GM19099 (cell line): ENCODE measurements around the gene LAMB3.

Experiments
- POLR2A ChIP-seq: IDR thresholded peaks from 3 replicates; pipeline ENCODE4 v1.6.1; 2011; ENCODE audit warnings: low read depth; ENCODE audit not compliant: insufficient read length; ENCODE audit errors: extremely low read depth

The LAMB3 gene

GRCh38 chr1:209629621-209630382, 22.4 kb downstream of the LAMB3 start:
- no peak for TF ChIP-seq POLR2A

- TF ChIP-seq POLR2A = no peak
These were observed 23.5 kb downstream of the LAMB3 start for GRCh38 chr1:209628618-209629299.

DNA sequence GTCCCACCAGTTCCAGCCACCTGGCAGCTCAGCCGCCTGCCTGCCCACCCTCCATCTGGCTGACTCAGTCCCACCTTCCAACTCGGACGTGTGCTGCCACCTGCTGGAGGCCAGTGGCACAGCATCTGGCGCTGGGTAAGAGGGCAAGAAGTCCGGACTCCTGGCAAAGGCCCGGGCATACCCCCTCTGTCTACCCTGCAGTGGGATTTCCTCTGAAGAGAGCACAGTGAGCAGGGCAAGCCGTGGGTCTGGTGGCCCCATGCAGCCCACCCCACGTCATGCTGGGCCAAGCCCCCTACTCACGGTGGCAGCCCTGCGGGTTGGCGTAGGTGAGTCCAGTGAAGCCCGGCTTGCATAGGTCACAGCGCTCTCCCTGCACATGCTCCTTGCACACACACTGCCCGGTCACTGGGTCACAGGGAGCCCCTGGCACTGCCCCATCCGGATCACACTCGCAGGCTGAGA, 24.5 kb downstream of the LAMB3 start:
- TF ChIP-seq POLR2A = no peak

DNA sequence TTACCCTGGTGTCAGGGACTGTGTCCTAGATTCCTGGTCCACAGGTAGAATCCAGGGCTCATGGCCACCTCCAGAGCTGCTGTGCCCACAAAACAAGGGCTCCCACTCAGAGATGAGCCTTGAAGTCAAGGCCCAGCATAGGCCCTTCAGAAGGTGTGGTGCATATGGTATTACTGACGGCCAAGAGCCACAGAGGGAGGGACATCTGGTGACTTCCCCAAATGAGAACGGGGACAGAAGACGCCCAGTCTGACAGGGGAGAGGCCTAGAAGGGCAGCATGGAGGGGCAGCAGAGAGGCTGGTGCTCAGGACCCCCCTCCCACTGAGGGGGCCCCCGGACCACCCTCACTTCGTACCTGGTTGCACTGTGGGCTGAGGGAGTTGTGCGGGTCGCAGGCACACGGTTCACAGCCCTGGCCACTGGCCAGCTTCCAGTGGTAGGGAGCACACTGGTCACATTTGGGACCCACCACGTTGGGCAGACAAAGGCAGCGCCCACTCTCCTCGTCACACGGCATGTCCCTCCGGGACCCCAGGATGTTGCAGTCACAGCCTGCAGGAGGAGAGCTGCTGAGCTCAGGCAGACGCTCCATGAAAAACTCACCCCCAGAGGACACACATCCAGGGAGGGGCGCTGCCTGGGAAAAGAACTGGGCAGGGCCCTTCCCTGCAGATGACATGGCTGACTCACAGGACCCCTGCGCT, 25.0 kb downstream of the LAMB3 start:
- TF ChIP-seq POLR2A = no peak

DNA sequence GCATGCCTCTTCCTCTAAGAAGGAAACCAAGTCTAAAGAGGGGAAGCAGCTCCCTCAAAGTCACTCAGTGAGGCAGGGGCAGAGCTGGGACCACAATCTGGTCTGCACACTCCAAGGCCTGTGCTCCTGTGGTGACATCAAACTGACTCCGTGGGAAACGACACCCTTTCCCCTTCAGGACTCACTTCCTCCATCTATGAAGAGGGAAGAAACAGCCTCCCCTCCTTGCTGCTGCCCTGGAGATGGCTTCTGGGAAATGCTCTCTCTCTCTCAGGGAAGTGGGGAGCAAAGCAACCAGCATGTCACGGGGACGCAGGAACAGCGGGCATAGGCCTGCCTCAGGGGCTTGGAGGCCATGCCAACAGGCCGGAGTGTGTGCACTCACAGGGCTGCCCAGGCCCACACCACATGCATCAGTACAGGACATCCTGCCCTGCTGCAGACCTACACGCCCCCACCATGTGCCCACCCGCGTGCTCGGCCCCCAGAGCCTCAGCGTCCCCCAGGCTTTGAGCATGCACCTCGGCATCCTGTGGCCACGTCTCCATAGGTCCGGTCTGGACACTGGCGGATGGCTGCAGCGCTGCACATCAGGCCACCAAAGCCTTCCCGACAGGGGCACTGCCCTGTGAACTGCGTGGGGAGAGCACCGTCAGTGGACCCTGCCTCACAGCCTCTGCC, 25.7 kb downstream of the LAMB3 start:
- TF ChIP-seq POLR2A = no peak

- TF ChIP-seq POLR2A = no peak
These were observed 26.4 kb downstream of the LAMB3 start for GRCh38 chr1:209625791-209626285.

- TF ChIP-seq POLR2A = no peak
These were observed 27.4 kb downstream of the LAMB3 start for GRCh38 chr1:209624558-209625549.

- TF ChIP-seq POLR2A = no peak
These were observed 29.1 kb downstream of the LAMB3 start for GRCh38 chr1:209622841-209623829.

GRCh38 chr1:209621741-209622655, 30.2 kb downstream of the LAMB3 start:
- TF ChIP-seq POLR2A = no peak

DNA sequence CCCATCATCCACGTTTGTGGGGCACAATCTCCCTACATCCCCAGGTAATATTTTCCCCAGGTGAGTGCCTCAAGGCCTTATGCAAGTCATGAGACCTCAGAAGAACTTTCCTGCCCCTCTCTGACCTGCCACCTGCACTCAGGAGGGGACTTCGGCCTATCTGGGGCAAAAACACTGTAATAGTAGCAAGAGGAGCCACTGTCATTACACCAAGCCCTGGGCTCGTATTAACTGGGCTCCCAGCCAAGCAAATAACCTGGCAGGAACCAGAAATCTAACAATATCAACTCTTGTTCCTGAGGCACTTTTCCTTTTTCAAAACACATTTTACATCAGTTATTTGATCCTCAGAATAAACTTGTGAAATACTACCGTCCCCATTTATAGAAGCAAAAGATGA, 30.9 kb downstream of the LAMB3 start:
- TF ChIP-seq POLR2A = no peak

DNA sequence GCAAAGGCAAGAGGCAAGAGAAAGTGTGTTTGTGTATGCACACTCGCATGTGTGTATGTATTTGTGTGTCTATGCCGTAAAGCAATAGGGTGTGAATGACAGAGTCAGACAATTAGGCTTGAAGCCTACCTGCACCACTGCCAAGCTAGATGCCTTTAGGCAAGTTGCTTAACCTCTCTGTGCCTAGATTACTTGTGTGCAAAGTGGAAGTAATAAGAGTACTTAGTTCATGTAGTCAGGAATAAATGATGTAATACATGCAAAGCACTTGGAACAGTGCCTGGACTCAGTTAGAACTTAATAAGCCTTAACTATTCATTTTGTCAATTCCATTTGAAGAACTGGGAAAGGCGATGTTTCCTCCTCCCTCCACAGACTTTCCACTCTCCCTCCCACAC, 31.7 kb downstream of the LAMB3 start:
- TF ChIP-seq POLR2A = no peak
